ENCODE measurements around the gene GATA5. TPM values are rescaled to one million over a fixed set of nuclear protein-coding genes. Genes with fewer than 3 reads are reported as not detected.
"Not testable (repeated sequence)": the region's sequence is repeated elsewhere in the genome, so short reads cannot be mapped to it uniquely, and the experiment has no call there.

Gene GATA5
- total RNA-seq, 1 donor from 2014 or later, result 4.1 TPM

GRCh38 chr20:62504323-62504722 is 28.5 kb upstream of the GATA5 start:
- DNase-seq (ENCODE audit: low spot score), result no peak

DNA sequence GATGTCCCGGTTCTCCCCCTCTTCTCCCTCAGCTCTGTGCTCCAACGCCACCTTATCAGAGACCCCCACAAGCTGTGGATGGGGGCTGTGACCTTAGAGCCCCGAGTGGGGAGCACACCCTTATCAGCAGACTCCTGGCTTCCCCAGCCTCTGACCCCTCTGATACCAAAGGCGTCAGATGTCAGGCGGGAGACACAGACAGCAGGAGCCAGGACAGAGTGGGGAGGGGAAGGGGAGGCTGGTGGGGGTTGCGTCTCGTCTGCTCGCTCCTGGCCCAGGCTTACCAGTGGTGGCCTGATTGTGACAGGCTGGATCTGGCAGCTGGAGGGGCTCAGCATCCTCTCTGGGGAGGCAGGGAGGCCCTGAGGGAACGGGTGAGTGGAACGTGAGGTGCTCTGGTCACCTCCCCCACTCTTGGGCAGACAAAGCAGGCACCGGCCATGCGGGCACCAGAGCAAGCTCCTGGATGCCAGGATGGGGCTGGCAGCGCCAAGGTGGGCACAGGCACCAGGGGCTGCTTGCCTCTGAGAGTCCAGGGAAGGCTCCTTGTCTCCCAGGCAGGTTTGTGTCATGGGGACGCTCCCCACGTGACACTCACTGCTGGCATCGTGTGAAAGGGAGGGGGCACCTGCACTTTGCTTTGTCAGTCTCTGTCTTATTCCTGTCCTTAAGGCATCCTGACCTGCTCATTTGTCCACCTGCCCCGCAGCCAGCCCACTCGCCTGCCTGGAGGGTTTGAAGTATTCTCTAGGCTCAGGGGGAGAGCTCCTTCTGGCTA is 27.8 kb upstream of the GATA5 start:
- DNase-seq (ENCODE audit: low spot score), result no peak

DNA sequence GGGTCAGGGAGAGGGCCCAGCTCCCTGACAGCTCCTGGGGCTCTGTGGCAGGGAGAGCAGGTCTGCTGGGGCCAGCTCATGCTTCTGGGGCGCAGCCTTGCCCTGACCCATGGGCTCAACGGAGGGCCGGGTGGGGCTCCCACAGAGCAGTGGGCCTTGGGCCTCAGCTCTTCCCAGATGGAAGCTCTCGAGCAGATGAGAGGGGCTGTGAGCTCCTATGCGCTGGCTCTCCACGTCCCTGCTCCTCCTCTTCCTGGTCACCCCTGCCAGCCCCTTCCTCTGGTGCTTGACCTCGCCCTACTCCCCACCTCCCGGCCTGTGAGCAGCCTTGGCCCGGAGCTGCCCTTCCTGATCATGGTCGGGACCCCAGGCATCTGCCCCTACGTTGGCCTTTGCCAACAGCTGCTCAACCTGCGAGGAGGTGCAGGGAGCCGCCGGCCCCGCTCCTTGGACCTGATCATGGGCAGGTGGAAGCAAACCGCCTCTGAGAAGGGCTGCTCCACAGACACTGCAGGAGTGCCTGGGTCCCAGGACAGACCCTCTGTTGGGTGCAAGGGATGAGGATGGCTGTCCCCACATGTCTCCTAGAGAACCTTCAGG is 26.8 kb upstream of the GATA5 start:
- DNase-seq (ENCODE audit: low spot score), result no peak

- DNase-seq (ENCODE audit: low spot score), result no peak
Measured at GRCh38 chr20:62501801-62502495, 26.2 kb upstream of the GATA5 start.

GRCh38 chr20:62500237-62500864 is 24.6 kb upstream of the GATA5 start:
- DNase-seq (ENCODE audit: low spot score), result peak; percentile 79

- DNase-seq (ENCODE audit: low spot score), result no peak
Measured at GRCh38 chr20:62499758-62500236, 24.0 kb upstream of the GATA5 start.

DNA sequence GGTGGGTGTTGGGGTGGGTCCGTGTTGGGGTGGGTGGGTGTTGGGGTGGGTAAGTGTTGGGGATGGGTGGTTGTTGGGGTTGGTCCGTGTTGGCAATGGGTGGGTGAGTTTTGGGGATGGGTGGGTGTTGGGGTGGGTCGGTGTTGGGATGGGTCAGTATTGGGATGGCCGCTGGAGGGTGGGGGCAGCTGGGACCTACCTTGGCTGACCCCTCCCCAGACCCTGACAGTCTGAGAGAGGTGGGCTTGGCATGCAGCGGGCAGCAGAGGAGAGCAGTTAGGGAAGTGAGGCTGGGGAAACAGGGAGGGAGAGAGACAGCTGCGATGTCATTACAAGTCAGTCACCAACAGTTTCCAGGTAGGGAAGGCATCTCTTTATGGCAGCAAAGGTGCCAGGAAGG is 23.1 kb upstream of the GATA5 start:
- DNase-seq (ENCODE audit: low spot score), result no peak

DNA sequence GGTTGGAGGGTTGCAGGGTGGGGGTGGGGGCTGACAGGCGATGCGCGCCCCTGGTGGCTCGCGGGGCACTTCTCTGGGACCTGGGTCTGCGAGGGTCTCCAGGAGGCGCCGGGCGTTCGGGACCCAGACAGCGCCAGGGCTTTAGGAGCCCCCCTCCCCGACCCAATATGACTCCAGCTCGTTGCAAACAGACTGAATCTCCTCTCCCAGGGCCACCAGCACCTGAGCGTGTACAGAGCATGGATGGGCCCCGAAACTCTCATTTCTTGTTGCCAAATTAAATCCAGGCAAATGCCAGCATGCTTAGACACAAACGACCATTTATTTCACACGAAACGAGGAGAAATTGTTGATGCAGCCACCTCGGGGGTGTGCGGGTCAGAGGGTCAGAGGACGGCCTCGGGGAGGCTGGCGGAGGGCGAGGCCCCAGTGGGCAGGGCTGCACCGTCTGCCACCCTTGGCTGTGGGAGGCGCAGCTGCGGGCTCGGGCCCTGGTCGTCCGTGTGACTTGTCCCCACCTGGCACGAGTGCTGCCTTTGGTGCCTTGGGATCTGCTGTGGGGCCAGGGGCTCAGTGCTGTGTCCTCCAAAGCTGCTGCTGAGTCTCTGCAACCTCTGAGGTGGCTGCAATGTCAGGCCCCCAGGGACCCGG is 20.9 kb upstream of the GATA5 start:
- DNase-seq (ENCODE audit: low spot score), result no peak

DNA sequence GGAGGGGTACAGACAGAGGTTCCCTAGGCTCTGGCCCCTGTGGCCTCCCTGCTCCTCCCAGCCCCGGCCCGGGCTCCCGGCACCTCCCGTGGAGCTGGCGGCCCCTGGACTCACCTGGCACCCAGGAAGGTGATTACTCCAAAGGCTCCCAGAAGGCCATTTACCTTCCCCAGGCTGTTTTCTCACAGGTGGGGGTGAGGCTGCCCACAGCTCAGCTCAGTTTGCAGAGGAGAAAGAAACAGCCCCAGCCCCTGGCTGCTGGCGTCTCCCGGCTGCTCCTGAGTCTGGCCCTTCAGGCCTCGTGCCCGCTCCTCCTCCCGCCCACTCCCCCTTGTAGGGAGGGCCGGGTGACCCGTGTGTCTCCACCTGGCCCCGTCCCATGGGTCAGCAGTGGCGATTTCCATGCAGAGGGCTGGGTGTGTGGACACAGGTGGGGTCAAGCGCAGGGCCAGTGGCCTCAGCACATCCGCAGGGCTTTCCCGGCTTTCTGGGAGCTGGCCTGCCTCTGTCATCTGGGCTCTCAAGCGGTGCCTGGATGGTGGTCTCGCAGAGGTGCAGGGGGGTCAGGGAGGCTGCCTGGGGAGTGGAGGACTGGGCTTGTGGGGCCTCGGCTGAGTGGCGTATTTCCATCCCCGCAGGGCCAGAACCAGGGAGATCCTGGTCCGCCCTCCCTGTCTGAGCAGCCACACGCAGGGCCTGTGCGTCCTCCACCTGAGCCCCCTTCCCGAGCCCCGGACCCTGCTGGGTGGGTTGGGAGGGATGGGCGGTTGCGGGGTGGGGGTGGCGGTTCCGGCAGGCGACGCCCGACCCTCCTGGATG is 20.2 kb upstream of the GATA5 start:
- DNase-seq (ENCODE audit: low spot score), result no peak

DNA sequence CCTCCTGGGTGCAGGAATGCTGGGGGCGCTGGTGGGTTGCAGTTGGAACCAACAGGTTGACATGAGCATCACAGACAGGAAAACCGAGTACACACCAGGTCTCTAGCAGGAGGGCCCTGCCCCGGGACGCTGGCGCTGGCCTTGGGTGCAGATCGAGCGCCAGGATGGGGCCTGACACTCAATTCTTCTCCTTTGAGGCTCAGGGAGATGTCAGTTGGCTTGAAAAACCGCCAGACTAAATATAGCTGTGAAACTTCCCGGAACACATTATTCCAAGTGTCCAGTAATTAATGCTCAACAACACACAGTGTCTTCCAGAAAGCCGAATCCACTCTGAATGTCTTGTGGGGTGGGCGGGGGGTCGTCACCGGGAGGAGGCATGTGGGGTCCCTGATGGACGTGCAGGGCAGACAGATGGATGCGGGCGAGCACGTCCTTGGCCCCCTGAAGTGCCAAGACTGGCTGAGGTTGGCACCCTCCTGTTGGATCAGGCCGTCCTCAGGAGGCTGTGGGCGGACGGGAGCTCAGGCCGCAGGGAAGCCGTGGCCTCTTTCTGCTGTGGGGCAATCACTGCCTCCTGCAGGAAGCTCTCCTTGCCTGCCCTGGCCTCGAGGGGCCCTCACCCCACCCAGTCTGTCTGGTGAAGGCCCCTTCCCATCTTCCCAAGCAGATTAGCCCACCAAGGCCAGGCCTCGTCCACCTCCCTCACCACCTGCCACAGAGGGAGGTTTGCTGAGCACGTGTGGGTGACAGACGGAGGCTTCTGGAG is 19.4 kb upstream of the GATA5 start:
- DNase-seq (ENCODE audit: low spot score), result no peak

DNA sequence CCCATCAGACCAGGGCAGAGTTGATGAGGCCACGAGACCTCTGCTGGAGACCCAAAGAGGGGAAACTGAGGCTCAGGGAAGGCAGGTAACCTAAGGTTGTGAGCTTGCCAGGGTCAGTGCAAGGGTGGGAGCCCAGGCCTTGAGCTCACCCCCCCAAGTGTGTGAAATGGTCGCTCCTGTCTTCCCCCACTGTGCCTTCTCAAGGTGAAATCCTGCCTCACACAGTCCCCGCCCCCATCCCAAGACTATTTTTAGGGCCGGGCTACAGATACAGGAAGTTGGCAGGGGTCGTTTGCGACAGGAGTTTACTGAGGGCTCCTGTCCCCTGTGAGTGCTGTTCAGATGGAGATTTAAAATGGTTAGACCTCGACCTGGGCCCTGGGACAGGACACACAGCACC is 18.7 kb upstream of the GATA5 start:
- no peak for DNase-seq (ENCODE audit: low spot score)

DNA sequence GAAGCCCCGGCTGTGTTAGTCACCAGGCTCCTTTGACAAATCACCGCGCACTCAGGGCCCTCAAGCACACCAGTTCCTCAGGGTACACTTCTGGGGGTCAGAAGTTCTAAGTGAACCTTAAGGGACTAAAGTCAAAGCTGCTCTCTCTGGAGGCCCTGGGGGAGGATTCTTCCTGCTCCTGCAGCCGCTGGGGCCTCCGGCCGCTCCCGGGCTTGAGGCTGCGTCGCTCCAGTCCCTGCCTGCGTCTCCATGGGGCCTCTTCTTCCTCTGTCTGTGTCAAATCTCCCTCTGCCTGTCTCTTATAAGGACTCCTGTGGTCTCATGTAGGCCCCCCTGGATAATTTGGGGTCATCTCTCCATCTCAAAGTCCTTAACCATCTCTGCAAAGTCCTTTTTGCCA is 18.1 kb upstream of the GATA5 start:
- DNase-seq (ENCODE audit: low spot score), result no peak

DNA sequence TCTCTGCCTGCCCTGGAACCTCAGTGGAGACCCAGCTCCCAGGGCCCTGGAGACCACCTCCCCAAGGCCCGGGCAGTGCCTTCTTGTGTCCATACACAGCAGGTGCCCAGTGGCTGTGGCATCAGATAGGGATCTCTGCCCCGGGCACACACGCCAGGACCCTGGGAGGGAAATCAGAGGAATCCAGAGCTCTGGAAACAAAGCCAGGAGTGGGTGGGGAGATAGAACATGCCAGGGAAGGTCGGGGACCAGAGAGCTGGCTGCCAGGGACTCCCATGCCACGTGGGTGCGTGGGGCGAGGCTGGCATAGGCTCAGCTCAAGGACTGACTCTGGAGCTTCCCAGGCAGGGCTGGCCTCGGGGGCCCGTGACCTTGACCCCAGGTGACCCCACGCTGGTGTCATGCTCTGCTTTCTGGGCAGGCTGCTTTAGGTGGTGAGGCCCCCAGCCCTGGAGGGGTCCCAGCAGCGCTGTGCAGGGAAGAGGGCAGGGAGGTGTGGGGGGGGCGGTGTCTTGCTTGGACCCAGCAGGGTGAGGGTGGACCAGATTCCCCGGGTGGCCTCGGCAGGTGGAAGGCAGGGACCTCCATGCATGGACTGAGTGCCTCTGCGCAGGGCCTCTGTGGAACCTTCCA is 17.6 kb upstream of the GATA5 start:
- DNase-seq (ENCODE audit: low spot score), result no peak

GRCh38 chr20:62492711-62493110 is 16.9 kb upstream of the GATA5 start:
- DNase-seq (ENCODE audit: low spot score), result no peak

- DNase-seq (ENCODE audit: low spot score), result not testable (repeated sequence)
Measured at GRCh38 chr20:62490783-62491182, 15.0 kb upstream of the GATA5 start.

- DNase-seq (ENCODE audit: low spot score), result no peak
Measured at GRCh38 chr20:62489932-62490263, 14.1 kb upstream of the GATA5 start.

GRCh38 chr20:62489186-62489931 is 13.6 kb upstream of the GATA5 start:
- no peak for DNase-seq (ENCODE audit: low spot score)

- DNase-seq (ENCODE audit: low spot score), result no peak
Measured at GRCh38 chr20:62488470-62488869, 12.7 kb upstream of the GATA5 start.

Measured in ureter (tissue), 1 donor.